NCI-H1694 treated with DMSO at 0.1 percent for 48 hours (cell line): ENCODE data around the gene CXCL17.

Source experiments
- DNase-seq: peaks from one replicate; lab custom pipeline; 2025; lab: John Stamatoyannopoulos, UW

The CXCL17 gene

GRCh38 chr19:42397263-42398166 lies 45.2 kb downstream of the CXCL17 start:
- DNase-seq = no peak

- DNase-seq = peak; percentile 98
Measured at GRCh38 chr19:42396381-42397262, 46.1 kb downstream of the CXCL17 start.

- DNase-seq = no peak
Measured at GRCh38 chr19:42394751-42395150, 48.0 kb downstream of the CXCL17 start.

GRCh38 chr19:42392165-42392564 lies 50.6 kb downstream of the CXCL17 start:
- no peak for DNase-seq

- DNase-seq = no peak
Measured at GRCh38 chr19:42389899-42390298, 52.8 kb downstream of the CXCL17 start, which contains the start of gene CNFN. CNFN (minus strand) TSS chr19:42390297; CDS start chr19:42389037, 1,260 bp downstream.

GRCh38 chr19:42388851-42389489 lies 53.8 kb downstream of the CXCL17 start:
- no peak for DNase-seq

- peak; percentile 56 for DNase-seq
Measured at GRCh38 chr19:42386974-42387707, 55.6 kb downstream of the CXCL17 start.

GRCh38 chr19:42380155-42380554 lies 62.6 kb downstream of the CXCL17 start:
- no peak for DNase-seq
